Left cardiac atrium (tissue), 4 donors: ENCODE results near the gene KISS1R. TPM values are rescaled to one million over a fixed set of nuclear protein-coding genes. Genes with fewer than 3 reads are reported as not detected.
"Not testable (repeated sequence)": the region's sequence is repeated elsewhere in the genome, so short reads cannot be mapped to it uniquely, and the experiment has no call there.

Experiments
- ATAC-seq, 2 donors: fragments of 200-7000 bp; cut with Tn5 transposase; one replicate each; pipeline ENCODE4 v1.9.1; 2020; ENCODE audit warnings: mild to moderate bottlenecking in 2 of 2, moderate library complexity in 2 of 2
- DNase-seq: peaks from one replicate; pipeline ENCODE4 v3.0.0-alpha.2; 2020
- intact Hi-C, 2 donors: fragments of 100-400 bp; cut with DNase I; formaldehyde crosslinking; loops; one replicate each; pipeline versions ENCODE4 v1.14.1 to v1.15.1; 2022 to 2023
- long read RNA-seq: library from polyadenylated mRNA; unstranded; transcript quantifications from one replicate; pipeline ENCODE4 v2.0.0, GENCODE V29; 2021
- total RNA-seq, 2 donors: library from RNA; stranded (reverse); fragmentation: NEBNext Ultra II Directional; extraction: Animal tissue kit (Norgen Biotek cat#: 25700); gene quantifications; one replicate each; pipeline ENCODE4 v1.2.1, GENCODE V29; 2021
- donor health status: DM: no; HTN: yes; CAD: no.
- donor health status: DM: no; HTN: yes; CAD: no; lungs with severe emphysema.
- donor health status: DM: yes; HTN: yes; CAD: no.
- donor health status: Dilated cardiomyopathy.

The KISS1R gene
- not detected for total RNA-seq
- long read RNA-seq = 0 reads

GRCh38 chr19:917323-918151 is at the start of gene KISS1R:
TSS of gene KISS1R (plus strand) at chr19:917333. CDS start at chr19:917503, 170 bp downstream.
- ATAC-seq (no peak), DNase-seq (no peak)
- intact Hi-C loops = loop anchor here (2.0 to 5.0 kb wide), 2 partner anchors 55 to 149 kb away; no protein-coding TSS in a partner anchor

- intact Hi-C loops = no loop called here
- DNase-seq = no peak
- no peak for ATAC-seq
These were observed 49.2 kb upstream of the KISS1R start for GRCh38 chr19:867855-868457.

- intact Hi-C loops = no loop called here
- no peak for ATAC-seq
- DNase-seq = no peak
These were observed 48.5 kb upstream of the KISS1R start for GRCh38 chr19:868458-869244.

GRCh38 chr19:869245-870177 is 47.6 kb upstream of the KISS1R start:
- ATAC-seq (peak; percentile 46 to 58), DNase-seq (peak; percentile 79)
- intact Hi-C loops = no loop called here

GRCh38 chr19:870314-870713 is 46.8 kb upstream of the KISS1R start:
- ATAC-seq = no peak
- no peak for DNase-seq
- intact Hi-C loops = no loop called here

GRCh38 chr19:870963-871401 is 46.2 kb upstream of the KISS1R start:
- peak; percentile 74 for DNase-seq
- peak; percentile 10 to 36 for ATAC-seq
- intact Hi-C loops = no loop called here

- intact Hi-C loops = no loop called here
- DNase-seq (no peak), ATAC-seq (no peak)
These were observed 45.5 kb upstream of the KISS1R start for GRCh38 chr19:871446-872265.

GRCh38 chr19:872266-872951 is 44.7 kb upstream of the KISS1R start:
- DNase-seq (peak; percentile 70), ATAC-seq (peak in 1 of 2 donors; percentile 23)
- intact Hi-C loops = no loop called here

- intact Hi-C loops = no loop called here
- DNase-seq = no peak
- ATAC-seq = peak in 1 of 2 donors; percentile 18
These were observed 44.0 kb upstream of the KISS1R start for GRCh38 chr19:873084-873483.

GRCh38 chr19:873561-874041 is 43.5 kb upstream of the KISS1R start:
- DNase-seq (no peak), ATAC-seq (no peak)
- intact Hi-C loops = no loop called here

- DNase-seq = no peak
- ATAC-seq = no peak
- intact Hi-C loops = no loop called here
These were observed 41.8 kb upstream of the KISS1R start for GRCh38 chr19:875265-875879.

GRCh38 chr19:876089-876488 is 41.0 kb upstream of the KISS1R start:
- ATAC-seq (no peak), DNase-seq (no peak)
- intact Hi-C loops = no loop called here

- no peak for ATAC-seq
- DNase-seq = no peak
- intact Hi-C loops = no loop called here
These were observed 40.3 kb upstream of the KISS1R start for GRCh38 chr19:876780-877314.

GRCh38 chr19:877992-878660 is 39.0 kb upstream of the KISS1R start:
- ATAC-seq, DNase-seq, intact Hi-C loops: not testable (repeated sequence)

- intact Hi-C loops, ATAC-seq, DNase-seq: not testable (repeated sequence)
These were observed 38.2 kb upstream of the KISS1R start for GRCh38 chr19:878751-879561.
